Smooth muscle cell (in vitro differentiated cells): ENCODE data around the gene TMEM229B. TPM values are rescaled to one million over a fixed set of nuclear protein-coding genes. Genes with fewer than 3 reads are reported as not detected.

Source experiments
- DNase-seq: peaks from one replicate; lab custom pipeline; 2025; ENCODE audit not compliant: unreplicated experiment; lab: John Stamatoyannopoulos, UW
- H2AFZ ChIP-seq: fragments of 200-600 bp; sonication (generic); 2 replicates; pipeline ENCODE4 v1.6.0; 2016; ENCODE audit warnings: antibody characterized with exemption, low read depth, mild to moderate bottlenecking
- H3F3A ChIP-seq: fragments of 200-600 bp; sonication (generic); 2 replicates; pipeline ENCODE4 v1.6.0; 2017; ENCODE audit warnings: antibody characterized with exemption, low read depth
- H3K27ac ChIP-seq: fragments of 200-600 bp; sonication (generic); 2 replicates; pipeline ENCODE4 v1.5.1; 2016; ENCODE audit warnings: low read depth, mild to moderate bottlenecking
- H3K27me3 ChIP-seq: fragments of 200-600 bp; sonication (generic); 2 replicates; pipeline ENCODE4 v1.6.1; 2016; ENCODE audit warnings: low read depth, mild to moderate bottlenecking
- H3K36me3 ChIP-seq: fragments of 200-600 bp; sonication (generic); 2 replicates; pipeline ENCODE4 v1.5.1; 2016; ENCODE audit warnings: low read depth
- H3K4me1 ChIP-seq: fragments of 200-600 bp; sonication (generic); 2 replicates; pipeline ENCODE4 v1.5.1; 2016; ENCODE audit warnings: low read depth
- H3K4me2 ChIP-seq: fragments of 200-600 bp; sonication (generic); 2 replicates; pipeline ENCODE4 v1.6.0; 2016; ENCODE audit warnings: mild to moderate bottlenecking
- H3K4me3 ChIP-seq: fragments of 200-600 bp; sonication (generic); 2 replicates; pipeline ENCODE4 v1.5.1; 2016; ENCODE audit warnings: mild to moderate bottlenecking
- H3K79me2 ChIP-seq: fragments of 200-600 bp; sonication (generic); 2 replicates; pipeline ENCODE4 v1.6.0; 2016; ENCODE audit warnings: low read depth, mild to moderate bottlenecking
- H3K9ac ChIP-seq: fragments of 200-600 bp; sonication (generic); 2 replicates; pipeline ENCODE4 v1.6.0; 2016; ENCODE audit warnings: low read depth
- H3K9me3 ChIP-seq: fragments of 200-600 bp; sonication (generic); replicated peaks from 2 replicates; pipeline ENCODE4 v1.5.1; 2016; ENCODE audit warnings: low read depth
- H4K20me1 ChIP-seq: fragments of 200-600 bp; sonication (generic); 2 replicates; pipeline ENCODE4 v1.6.0; 2016; ENCODE audit warnings: low read depth
- WGBS: methylation state at CpG from one replicate; pipeline ENCODE4 v1.1.7; 2016; ENCODE audit warnings: low lambda C conversion rate; 5-methylcytosine and 5-hydroxymethylcytosine counted together
- polyA plus RNA-seq: library from polyadenylated mRNA; unstranded; fragments of >200 nt; fragmentation: Nextera tagmentation; extraction: Ambion mirVana; gene quantifications from 2 replicates; pipeline ENCODE4 v1.2.1, GENCODE V29; 2016
- total RNA-seq: library from RNA; depleted of rRNA; stranded (reverse); fragments of >200 nt; gene quantifications from 2 replicates; pipeline ENCODE4 v1.2.3, GENCODE V29; 2014
- TF ChIP-seq, protein P1 (sequence below): fragments of 200-600 bp; sonication (generic); IDR thresholded peaks from 2 replicates; pipeline ENCODE4 v1.5.1; 2017; ENCODE audit warnings: borderline replicate concordance, mild to moderate bottlenecking, antibody characterized with exemption; ENCODE audit not compliant: insufficient read depth, poor library complexity, severe bottlenecking

The TMEM229B gene
- total and polyA plus RNA-seq, 2 experiments from 2014 or later, result 0.22 to 0.49 TPM

DNA sequence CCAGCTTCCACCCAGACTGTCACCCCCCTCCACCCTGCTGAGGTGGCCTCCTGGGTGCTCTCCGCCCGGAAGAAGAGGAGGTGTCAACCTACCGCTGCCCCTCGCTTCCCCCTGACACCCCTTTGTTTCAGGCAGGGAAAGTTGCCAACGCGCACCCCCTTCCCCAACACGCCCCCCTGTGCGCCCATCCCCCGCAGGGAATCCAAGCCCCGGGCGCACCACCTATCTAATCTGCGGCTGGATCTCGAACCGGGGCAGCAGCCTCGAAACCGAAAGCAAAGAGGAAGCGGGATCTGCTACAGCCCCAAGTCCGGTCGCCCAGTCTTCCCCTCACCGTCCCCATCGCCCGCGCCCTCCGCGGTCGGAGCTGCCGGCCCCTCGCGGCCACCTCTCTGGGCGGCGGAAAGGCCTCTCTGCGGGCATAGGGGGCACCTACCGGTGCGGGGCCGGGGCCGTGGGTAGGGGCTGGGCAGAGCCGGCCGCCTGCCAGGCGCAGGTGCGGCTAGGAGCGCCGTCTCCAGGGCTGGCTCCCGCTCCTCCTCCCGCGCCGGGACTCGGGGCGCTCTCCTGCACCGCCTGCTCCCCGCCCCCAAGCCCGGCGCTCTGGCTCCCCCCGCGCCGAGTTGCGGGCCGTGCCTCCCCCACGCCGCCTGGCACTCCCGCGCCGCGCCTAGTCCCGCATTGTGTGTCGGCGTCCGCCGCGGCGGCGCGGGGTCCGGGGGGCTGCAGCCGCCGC lies 26.3 kb upstream of the TMEM229B start:
- H3K79me2 ChIP-seq, result no peaks in the 10 kb centered on the region
- 5% methylated on average over 29 of the region's 75 CpGs for WGBS
- H3K27me3 ChIP-seq, result peaks cover 56% of the 10 kb centered on the region
- no peak for DNase-seq
- no peak overlapping the region for H3K9ac ChIP-seq
- no peak overlapping the region for H3K27ac ChIP-seq
- no peaks in the 10 kb centered on the region for H3K9me3 ChIP-seq
- peaks cover 5% of the 10 kb centered on the region for H3F3A ChIP-seq
- H4K20me1 ChIP-seq, result no peaks in the 10 kb centered on the region
- H3K4me2 ChIP-seq, result peak overlapping the region; percentile 97
- TF ChIP-seq, protein P1, sequence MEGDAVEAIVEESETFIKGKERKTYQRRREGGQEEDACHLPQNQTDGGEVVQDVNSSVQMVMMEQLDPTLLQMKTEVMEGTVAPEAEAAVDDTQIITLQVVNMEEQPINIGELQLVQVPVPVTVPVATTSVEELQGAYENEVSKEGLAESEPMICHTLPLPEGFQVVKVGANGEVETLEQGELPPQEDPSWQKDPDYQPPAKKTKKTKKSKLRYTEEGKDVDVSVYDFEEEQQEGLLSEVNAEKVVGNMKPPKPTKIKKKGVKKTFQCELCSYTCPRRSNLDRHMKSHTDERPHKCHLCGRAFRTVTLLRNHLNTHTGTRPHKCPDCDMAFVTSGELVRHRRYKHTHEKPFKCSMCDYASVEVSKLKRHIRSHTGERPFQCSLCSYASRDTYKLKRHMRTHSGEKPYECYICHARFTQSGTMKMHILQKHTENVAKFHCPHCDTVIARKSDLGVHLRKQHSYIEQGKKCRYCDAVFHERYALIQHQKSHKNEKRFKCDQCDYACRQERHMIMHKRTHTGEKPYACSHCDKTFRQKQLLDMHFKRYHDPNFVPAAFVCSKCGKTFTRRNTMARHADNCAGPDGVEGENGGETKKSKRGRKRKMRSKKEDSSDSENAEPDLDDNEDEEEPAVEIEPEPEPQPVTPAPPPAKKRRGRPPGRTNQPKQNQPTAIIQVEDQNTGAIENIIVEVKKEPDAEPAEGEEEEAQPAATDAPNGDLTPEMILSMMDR, result no peak
- peak overlapping the region; percentile 87 for H3K4me3 ChIP-seq
- no peaks in the 10 kb centered on the region for H3K36me3 ChIP-seq
- H2AFZ ChIP-seq, result peak overlapping the region; percentile 84
- H3K4me1 ChIP-seq, result peaks cover 3% of the 10 kb centered on the region

GRCh38 chr14:67514203-67514607 lies 25.7 kb upstream of the TMEM229B start:
- H3F3A ChIP-seq, result peaks cover 5% of the 10 kb centered on the region
- H3K4me2 ChIP-seq, result peak overlapping the region; percentile 97
- H3K27ac ChIP-seq, result no peak overlapping the region
- peaks cover 51% of the 10 kb centered on the region for H3K27me3 ChIP-seq
- H3K9me3 ChIP-seq, result no peaks in the 10 kb centered on the region
- DNase-seq, result no peak
- no peaks in the 10 kb centered on the region for H3K79me2 ChIP-seq
- H3K4me1 ChIP-seq, result peaks cover 3% of the 10 kb centered on the region
- TF ChIP-seq, protein P1, result no peak
- no peaks in the 10 kb centered on the region for H3K36me3 ChIP-seq
- H3K9ac ChIP-seq, result no peak overlapping the region
- no peak overlapping the region for H2AFZ ChIP-seq
- H3K4me3 ChIP-seq, result peak overlapping the region; percentile 87
- WGBS, result 75% methylated on average over 7 of the region's 9 CpGs
- no peaks in the 10 kb centered on the region for H4K20me1 ChIP-seq

- H2AFZ ChIP-seq, result no peak overlapping the region
- no peaks in the 10 kb centered on the region for H4K20me1 ChIP-seq
- H3K4me3 ChIP-seq, result peak overlapping the region; percentile 87
- H3K27me3 ChIP-seq, result peaks cover 45% of the 10 kb centered on the region
- no peaks in the 10 kb centered on the region for H3K9me3 ChIP-seq
- H3K27ac ChIP-seq, result no peak overlapping the region
- DNase-seq, result no peak
- H3K4me1 ChIP-seq, result peaks cover 3% of the 10 kb centered on the region
- H3F3A ChIP-seq, result peaks cover 5% of the 10 kb centered on the region
- H3K9ac ChIP-seq, result no peak overlapping the region
- no peak overlapping the region for H3K4me2 ChIP-seq
- WGBS, result 96% methylated on average over 1 of the region's 1 CpG
- H3K36me3 ChIP-seq, result no peaks in the 10 kb centered on the region
- TF ChIP-seq, protein P1, result no peak
- H3K79me2 ChIP-seq, result no peaks in the 10 kb centered on the region
Observed at GRCh38 chr14:67513631-67514108, 25.1 kb upstream of the TMEM229B start.
